Endothelial cell (in vitro differentiated cells): ENCODE data around the gene COL4A4. TPM values are rescaled to one million over a fixed set of nuclear protein-coding genes. Genes with fewer than 3 reads are reported as not detected.

Experiments
- DNase-seq: peaks from one replicate; pipeline ENCODE4 v3.0.0; 2021; ENCODE audit warnings: low spot score
- H3K27ac Mint-ChIP-seq: one replicate; pipeline ENCODE4 v1.8.0; 2021; ENCODE audit warnings: mixed read lengths, inconsistent platforms; ENCODE audit not compliant: unreplicated experiment
- H3K27me3 Mint-ChIP-seq: one replicate; pipeline ENCODE4 v1.8.0; 2021; ENCODE audit warnings: mild to moderate bottlenecking, moderate library complexity, mixed read lengths, inconsistent platforms; ENCODE audit not compliant: unreplicated experiment
- H3K36me3 Mint-ChIP-seq: one replicate; pipeline ENCODE4 v1.8.0; 2021; ENCODE audit warnings: mild to moderate bottlenecking, low read depth, mixed read lengths, inconsistent platforms; ENCODE audit not compliant: unreplicated experiment
- H3K4me1 Mint-ChIP-seq: one replicate; pipeline ENCODE4 v1.8.0; 2021; ENCODE audit warnings: mild to moderate bottlenecking, mixed read lengths, inconsistent platforms; ENCODE audit not compliant: unreplicated experiment
- H3K4me3 Mint-ChIP-seq: one replicate; pipeline ENCODE4 v1.8.0; 2021; ENCODE audit warnings: mild to moderate bottlenecking, mixed read lengths, inconsistent platforms; ENCODE audit not compliant: unreplicated experiment
- H3K9me3 Mint-ChIP-seq: one replicate; pipeline ENCODE4 v1.8.0; 2021; ENCODE audit warnings: mixed read lengths, inconsistent platforms; ENCODE audit not compliant: unreplicated experiment
- total RNA-seq: library from RNA; stranded (reverse); fragmentation: NEBNext Ultra II Directional; extraction: Animal tissue kit (Norgen Biotek cat#: 25700); gene quantifications from one replicate; pipeline ENCODE4 v1.2.1, GENCODE V29; 2021; ENCODE audit not compliant: unreplicated experiment
- TF ChIP-seq, protein P1 (sequence below): fragments of 200-600 bp; sonication (generic); IDR thresholded peaks from one replicate; pipeline ENCODE4 v1.5.0; 2021; ENCODE audit warnings: antibody characterized with exemption; ENCODE audit not compliant: unreplicated experiment

Gene COL4A4
- total RNA-seq, 1 donor from 2014 or later: 0.15 TPM

DNA sequence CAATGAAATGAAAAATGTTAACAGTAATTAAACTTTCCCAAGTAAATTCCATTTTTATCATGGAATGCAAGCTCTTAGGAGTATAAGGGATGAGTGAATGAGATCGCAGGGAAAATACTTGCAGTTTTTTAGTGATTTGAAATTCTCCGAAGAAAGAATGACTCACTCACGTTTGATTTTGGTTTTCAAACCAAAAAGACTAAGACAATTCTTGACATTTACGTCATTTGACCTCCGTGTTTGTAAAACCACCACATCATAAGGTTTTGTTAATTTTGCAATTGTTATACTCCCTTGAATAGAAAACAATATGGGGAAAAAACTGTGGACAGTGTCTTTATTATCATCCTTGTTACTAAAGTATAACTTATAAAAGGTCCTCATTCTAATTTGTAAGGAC is 29.4 kb downstream of the COL4A4 start:
- H3K27ac Mint-ChIP-seq: no peak overlapping the region
- TF ChIP-seq, protein P1, sequence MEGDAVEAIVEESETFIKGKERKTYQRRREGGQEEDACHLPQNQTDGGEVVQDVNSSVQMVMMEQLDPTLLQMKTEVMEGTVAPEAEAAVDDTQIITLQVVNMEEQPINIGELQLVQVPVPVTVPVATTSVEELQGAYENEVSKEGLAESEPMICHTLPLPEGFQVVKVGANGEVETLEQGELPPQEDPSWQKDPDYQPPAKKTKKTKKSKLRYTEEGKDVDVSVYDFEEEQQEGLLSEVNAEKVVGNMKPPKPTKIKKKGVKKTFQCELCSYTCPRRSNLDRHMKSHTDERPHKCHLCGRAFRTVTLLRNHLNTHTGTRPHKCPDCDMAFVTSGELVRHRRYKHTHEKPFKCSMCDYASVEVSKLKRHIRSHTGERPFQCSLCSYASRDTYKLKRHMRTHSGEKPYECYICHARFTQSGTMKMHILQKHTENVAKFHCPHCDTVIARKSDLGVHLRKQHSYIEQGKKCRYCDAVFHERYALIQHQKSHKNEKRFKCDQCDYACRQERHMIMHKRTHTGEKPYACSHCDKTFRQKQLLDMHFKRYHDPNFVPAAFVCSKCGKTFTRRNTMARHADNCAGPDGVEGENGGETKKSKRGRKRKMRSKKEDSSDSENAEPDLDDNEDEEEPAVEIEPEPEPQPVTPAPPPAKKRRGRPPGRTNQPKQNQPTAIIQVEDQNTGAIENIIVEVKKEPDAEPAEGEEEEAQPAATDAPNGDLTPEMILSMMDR: no peak
- DNase-seq: no peak
- H3K9me3 Mint-ChIP-seq: no peaks in the 10 kb centered on the region
- H3K27me3 Mint-ChIP-seq: peaks cover 1% of the 10 kb centered on the region
- H3K4me1 Mint-ChIP-seq: no peaks in the 10 kb centered on the region
- no peaks in the 10 kb centered on the region for H3K36me3 Mint-ChIP-seq
- no peak overlapping the region for H3K4me3 Mint-ChIP-seq

DNA sequence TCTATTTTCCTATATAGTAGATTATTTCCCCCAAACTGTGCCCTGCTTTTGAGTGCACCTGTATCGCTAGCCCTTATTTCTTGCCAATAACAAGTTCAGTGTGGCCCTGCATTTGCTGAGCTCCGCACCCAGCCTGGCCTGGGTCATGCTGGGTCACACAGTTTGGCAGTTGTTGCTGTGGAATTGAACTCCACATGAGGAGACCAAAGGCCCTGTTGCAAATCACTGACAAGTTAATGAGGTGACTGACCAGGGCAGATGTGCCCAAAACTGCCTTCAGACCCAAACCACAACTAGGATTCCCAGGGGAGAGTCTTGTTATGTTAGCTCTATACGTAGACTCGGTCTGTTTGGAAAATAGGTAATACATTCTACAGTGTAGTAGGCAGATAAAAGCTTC is 31.0 kb downstream of the COL4A4 start:
- Mint-ChIP-seq H3K27ac (no peak overlapping the region), H3K4me3 (no peak overlapping the region), H3K4me1 (no peaks in the 10 kb centered on the region), H3K9me3 (no peaks in the 10 kb centered on the region), H3K27me3 (peaks cover 1% of the 10 kb centered on the region), H3K36me3 (no peaks in the 10 kb centered on the region)
- TF ChIP-seq, protein P1: no peak
- DNase-seq: no peak

- H3K9me3 Mint-ChIP-seq: no peaks in the 10 kb centered on the region
- DNase-seq: no peak
- TF ChIP-seq, protein P1: no peak
- H3K27ac Mint-ChIP-seq: no peak overlapping the region
- no peaks in the 10 kb centered on the region for H3K4me1 Mint-ChIP-seq
- no peak overlapping the region for H3K4me3 Mint-ChIP-seq
- H3K27me3 Mint-ChIP-seq: peaks cover 1% of the 10 kb centered on the region
- H3K36me3 Mint-ChIP-seq: no peaks in the 10 kb centered on the region
These were observed 33.4 kb downstream of the COL4A4 start for GRCh38 chr2:227130636-227131035.

- no peaks in the 10 kb centered on the region for H3K36me3 Mint-ChIP-seq
- H3K9me3 Mint-ChIP-seq: no peaks in the 10 kb centered on the region
- DNase-seq: no peak
- no peaks in the 10 kb centered on the region for H3K4me1 Mint-ChIP-seq
- H3K27me3 Mint-ChIP-seq: peaks cover 1% of the 10 kb centered on the region
- H3K4me3 Mint-ChIP-seq: no peak overlapping the region
- TF ChIP-seq, protein P1: no peak
- H3K27ac Mint-ChIP-seq: no peak overlapping the region
These were observed 36.8 kb downstream of the COL4A4 start for GRCh38 chr2:227127201-227127600.

DNA sequence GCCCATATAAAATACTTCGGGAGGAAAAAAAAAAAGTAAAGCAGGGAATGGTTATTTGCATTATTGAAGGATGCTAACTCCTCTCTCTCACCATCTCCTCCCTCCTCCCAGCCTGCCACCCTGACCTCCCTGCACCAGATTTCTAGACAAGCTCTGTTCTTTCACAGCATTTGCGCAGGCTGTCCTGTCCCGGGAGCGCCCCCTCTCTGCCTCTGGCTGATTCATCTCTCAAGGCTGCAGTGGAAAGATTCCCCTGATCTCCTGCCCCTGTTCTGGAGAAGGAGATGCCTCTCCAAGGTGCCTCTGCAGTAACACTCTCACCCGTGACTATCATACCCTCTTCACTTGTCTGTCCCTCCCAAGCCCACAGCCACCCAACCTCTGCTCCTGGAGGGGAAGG is 38.5 kb downstream of the COL4A4 start:
- H3K4me3 Mint-ChIP-seq: no peak overlapping the region
- H3K9me3 Mint-ChIP-seq: no peaks in the 10 kb centered on the region
- H3K27me3 Mint-ChIP-seq: no peaks in the 10 kb centered on the region
- TF ChIP-seq, protein P1: no peak
- no peaks in the 10 kb centered on the region for H3K36me3 Mint-ChIP-seq
- H3K27ac Mint-ChIP-seq: no peak overlapping the region
- DNase-seq: peak; percentile 20
- no peaks in the 10 kb centered on the region for H3K4me1 Mint-ChIP-seq
